Stimulated activated CD8-positive, alpha-beta memory T cell treated with anti-CD3 and anti-CD28 coated beads, Interleukin-7, amount 100 ng/mL, for 24 hours (primary cell): ENCODE data around the gene PCBP1.
"Not testable (repeated sequence)": the region's sequence is repeated elsewhere in the genome, so short reads cannot be mapped to it uniquely, and the experiment has no call there.

Experiments used
- DNase-seq: peaks from one replicate; pipeline ENCODE4 v3.0.0-alpha.2; 2020; ENCODE audit warnings: low read depth

The PCBP1 gene

DNA sequence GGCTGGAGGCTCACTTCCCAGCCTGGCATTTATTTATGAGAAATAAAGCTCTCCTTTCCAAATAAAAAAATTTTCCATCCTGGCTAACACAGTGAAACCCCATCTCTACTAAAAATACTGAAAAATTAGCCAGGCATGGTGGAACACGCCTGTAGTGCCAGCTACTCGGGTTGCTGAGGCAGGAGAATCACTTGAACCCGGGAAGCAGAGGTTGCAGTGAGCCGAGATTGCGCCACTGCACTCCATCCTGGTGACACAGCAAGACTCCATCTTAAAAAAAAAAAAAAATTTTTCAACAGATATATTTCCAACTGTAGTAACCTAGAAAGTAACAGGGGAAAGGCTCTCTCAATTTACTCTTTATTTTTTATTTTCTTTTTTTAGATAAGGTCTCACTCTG is 6.1 kb upstream of the PCBP1 start:
- DNase-seq, result no peak

DNA sequence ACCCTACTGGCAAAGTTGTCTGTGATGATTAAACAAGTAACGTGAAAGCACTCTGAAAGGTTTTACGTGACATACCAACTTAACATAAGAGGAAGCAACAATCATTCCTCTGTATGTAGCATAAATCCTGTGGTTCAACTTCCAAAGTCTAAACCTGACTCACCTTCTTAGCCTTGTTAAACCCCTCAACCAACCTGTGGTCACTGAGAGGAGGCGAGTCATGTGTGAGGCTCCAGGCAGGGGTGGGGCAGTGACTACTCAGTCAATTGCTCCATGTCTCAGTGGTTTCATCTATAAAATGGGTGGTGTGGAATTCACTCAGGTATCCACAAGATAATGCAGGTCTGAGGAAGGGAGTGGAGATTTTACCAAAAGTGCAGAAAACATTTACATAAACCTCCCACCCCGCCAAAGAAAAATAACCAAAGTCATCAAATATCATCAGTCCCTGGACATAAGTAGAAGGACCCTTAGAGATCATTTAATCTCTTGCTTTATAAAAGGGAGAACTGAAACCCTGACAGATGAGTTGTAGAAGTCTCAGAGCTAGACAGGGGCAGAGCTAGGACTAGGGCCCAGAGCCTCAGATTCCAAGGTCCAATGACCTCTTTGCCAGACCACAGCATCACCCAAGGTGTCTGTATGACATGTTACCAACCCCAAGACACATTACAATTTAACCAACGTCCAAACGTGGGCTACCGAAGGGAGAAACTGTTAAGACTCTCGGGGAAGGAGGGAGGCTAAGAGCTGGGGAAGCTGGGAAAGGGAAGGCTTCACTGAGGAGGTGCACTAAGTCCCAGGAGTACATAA is 3.7 kb upstream of the PCBP1 start:
- DNase-seq, result no peak

DNA sequence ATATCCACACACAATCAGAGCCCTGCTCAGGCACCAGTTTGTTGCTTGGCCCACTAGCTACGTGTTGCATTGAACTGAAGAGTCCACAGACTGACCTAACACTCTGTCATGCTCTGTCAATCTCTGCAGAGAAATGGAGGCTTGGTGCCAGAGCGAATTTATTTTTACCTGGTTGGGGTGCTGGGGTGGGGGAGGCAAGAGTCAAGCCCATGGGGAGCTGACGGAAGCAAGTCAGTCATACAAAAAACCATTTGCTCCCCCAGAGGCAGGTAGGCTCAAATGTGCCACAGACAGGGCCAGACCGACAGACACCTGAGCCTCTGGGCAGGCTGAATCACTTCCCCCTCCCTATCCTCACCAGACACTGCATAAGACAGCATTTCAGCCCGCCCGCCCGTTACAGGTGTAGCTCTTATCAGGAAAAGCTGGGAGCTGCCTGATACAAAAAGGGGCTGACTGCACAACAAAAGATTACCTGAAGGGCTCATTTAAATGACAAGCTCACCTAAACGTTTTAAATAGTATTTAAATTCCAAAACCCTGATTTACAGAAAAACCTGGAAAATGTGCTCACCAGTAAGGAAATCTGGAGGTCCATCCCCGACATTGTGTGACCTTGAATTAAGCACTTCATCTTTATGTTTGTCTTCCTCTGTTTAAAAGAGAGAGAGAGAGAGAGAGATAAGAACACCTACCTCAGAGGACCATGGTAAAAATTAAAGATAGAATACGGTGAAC is 2.1 kb upstream of the PCBP1 start:
- no peak for DNase-seq

DNA sequence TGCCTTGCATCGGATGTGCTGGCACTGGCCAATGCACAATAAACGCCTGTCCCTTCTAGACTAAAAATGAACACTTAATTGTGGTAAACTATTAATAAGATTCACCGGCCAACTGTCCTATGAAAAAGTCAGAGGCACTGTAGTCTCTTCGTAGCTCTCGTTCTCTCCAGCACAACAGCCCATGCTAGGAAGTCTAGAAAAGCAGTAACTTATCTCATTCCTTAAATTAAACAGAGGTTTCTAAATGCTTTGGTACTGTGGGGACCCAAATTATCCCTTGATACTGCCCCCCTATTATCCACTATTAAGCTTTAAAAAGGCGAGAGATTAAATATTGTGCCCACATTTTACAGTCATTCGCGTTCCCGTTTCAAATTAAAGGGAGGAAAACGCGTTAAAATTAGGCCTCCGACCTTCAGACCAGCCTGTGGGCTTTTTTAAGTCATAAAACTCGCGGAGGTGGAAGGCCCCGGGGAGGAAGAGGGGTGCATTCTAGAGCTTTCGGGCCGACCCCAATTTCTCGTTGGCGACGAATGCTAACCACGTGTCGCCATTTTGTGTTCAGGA is 1.5 kb upstream of the PCBP1 start:
- DNase-seq, result no peak

DNA sequence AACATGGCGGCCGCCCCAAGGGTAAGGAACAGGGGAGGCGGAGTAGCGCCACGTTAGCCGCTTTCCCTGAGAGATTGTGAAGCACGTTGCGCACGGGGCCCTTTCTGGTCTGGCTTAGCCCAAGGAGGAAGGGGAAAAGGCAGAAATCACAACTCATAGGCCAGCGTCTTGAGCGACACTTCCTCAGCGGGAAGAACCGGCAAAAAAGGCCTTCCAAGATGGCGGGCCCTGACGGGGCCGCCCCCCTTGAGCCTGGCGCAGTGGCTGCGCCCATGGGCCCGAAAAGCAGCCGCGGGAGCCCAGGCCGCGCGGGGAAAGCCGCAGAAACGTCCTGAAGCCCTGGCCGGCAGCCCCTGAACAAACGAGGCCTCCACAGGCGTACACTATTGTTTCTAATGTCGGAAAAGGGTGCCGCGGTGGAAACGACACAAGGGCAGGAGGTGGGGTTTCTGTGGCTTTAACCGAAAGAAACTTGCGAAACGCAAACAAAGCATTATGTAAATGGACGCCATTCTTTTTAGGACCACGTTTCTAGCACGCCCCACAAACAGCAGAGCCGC is 919 bp upstream of the PCBP1 start:
- peak; percentile 47 for DNase-seq

DNA sequence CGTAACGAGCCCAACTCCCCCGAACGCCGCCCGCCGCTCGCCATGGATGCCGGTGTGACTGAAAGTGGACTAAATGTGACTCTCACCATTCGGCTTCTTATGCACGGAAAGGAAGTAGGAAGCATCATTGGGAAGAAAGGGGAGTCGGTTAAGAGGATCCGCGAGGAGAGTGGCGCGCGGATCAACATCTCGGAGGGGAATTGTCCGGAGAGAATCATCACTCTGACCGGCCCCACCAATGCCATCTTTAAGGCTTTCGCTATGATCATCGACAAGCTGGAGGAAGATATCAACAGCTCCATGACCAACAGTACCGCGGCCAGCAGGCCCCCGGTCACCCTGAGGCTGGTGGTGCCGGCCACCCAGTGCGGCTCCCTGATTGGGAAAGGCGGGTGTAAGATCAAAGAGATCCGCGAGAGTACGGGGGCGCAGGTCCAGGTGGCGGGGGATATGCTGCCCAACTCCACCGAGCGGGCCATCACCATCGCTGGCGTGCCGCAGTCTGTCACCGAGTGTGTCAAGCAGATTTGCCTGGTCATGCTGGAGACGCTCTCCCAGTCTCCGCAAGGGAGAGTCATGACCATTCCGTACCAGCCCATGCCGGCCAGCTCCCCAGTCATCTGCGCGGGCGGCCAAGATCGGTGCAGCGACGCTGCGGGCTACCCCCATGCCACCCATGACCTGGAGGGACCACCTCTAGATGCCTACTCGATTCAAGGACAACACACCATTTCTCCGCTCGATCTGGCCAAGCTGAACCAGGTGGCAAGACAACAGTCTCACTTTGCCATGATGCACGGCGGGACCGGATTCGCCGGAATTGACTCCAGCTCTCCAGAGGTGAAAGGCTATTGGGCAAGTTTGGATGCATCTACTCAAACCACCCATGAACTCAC is 673 bp downstream of the PCBP1 start:
- no peak for DNase-seq

DNA sequence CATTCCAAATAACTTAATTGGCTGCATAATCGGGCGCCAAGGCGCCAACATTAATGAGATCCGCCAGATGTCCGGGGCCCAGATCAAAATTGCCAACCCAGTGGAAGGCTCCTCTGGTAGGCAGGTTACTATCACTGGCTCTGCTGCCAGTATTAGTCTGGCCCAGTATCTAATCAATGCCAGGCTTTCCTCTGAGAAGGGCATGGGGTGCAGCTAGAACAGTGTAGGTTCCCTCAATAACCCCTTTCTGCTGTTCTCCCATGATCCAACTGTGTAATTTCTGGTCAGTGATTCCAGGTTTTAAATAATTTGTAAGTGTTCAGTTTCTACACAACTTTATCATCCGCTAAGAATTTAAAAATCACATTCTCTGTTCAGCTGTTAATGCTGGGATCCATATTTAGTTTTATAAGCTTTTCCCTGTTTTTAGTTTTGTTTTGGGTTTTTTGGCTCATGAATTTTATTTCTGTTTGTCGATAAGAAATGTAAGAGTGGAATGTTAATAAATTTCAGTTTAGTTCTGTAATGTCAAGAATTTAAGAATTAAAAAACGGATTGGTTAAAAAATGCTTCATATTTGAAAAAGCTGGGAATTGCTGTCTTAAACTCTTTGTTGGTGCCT is 1.4 kb downstream of the PCBP1 start:
- no peak for DNase-seq

DNA sequence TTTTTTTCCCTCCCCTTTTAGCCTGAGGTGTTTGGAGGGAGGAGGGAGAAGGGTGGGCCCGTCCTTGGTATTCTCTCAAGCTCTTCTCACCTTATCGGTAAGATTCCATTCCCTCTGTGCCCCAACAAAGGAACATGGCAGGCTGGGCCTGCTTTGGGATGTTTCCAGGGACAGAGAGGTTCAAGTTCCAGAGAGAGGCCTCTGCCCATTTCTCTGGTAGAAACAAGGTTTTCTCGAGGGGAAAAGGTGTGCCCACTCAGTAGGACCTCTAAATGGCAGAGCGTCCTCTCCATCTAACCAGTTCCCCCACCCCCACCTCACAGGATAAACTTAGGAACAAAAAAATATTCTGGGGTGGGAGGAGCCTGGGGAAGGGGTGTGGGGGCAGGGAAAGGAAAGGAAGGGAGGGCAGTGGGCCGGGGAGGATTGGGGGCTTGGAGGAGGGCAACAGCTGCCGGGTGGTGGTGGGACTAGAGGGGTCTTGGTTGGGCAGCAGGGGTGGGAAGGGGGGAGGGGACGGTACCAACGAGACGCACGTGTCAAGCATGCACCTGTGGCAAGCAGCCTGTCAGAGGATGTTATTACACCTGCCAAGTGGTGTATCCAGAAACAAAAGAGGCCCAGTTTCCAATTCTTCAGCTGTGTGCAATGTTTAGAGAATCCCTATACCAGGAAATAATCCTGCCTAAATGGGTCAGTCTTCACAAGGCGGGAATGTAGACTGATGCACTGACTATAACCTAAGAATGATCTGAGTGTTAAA is 2.1 kb downstream of the PCBP1 start:
- DNase-seq, result no peak

DNA sequence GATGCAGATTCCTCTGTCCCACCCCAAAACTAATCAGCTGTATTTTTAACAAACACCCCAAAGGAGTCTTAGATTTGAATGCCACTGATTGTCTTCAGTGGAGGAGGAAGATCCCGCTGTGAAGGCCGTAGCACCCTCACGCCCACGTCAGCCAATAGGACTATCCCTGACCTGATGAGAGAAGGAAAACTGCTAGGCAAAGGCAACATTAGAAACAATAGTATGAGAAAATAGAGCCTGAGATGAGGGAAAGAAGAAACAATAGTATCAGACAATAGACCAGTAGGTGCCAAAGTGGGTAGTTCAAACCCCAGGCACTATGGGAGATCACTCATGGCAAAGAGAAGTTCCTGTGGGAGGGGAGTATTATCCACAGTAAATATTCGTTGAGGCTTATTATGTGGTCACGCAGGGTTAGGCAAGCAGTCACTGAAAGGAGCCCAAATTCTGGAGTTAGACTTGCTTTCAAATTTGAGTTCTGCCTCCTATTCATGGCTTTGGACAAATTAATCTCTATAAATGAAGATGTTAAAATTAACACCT is 2.8 kb downstream of the PCBP1 start:
- no peak for DNase-seq

DNA sequence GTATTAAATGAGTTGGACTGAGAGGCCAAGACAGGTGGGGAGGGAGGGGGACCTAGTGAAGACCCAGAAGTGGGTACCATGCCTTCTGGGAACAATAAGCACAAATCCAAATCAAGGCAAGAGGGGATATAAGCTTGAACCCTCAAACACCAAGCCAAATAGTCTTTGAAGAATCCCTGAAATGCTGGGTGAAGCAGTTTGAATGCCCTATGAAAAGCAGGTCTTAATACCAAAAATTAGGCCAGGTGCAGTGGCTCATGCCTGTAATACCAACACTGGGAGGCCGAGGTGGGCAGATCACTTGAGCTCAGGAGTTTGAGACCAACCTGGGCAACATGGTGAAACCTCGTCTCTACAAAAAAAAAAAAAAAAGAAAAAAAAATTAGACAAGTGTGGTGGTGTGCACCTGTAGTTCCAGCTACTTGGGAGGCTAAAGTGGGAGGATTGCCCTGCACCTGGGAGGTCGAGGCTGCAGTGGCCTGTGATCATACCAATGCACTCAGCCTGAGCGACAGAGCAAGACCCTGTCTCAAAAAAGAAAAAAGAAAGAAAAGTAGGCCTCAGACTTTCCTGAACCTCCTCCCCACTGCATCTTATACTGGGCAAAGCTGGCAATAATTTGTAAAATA is 3.5 kb downstream of the PCBP1 start:
- no peak for DNase-seq

DNA sequence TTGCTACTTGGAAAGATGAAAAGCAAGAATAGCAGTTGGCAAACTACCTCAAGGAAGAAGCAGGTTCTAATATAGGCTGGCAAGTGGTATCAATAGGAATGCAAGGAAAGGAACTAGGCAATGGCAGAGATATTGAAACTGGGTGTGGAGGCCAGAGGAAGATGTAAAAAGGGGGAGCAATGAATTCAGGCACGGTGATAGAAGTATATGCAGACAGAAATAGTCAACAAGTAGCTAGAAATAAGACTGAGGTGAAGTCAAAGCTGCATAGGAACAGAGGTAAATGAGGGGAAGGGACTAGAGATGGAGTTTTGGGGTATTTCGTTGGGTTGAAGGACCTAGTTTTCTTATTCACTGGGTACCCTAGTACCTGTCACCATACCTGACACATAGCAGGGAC is 4.1 kb downstream of the PCBP1 start:
- no peak for DNase-seq

DNA sequence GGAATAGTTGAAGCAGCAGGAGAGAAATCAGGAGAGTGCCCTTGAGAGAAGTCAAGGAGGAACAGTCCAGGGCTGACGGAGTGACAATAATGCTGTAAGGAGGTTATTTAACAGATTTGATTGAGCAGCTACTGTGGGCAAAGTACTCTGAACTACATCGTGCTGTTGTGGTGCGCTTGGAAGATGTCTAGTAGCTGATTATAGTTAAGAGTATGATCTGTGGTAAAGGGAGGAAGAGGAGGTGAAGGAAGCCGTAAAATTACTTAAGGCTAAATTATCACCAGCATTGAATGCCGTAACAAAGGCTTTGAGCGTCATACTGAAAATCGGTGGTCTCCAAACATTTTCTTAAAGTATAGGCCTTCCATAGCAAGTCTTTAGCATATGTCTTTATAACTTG is 4.5 kb downstream of the PCBP1 start:
- DNase-seq, result no peak

DNA sequence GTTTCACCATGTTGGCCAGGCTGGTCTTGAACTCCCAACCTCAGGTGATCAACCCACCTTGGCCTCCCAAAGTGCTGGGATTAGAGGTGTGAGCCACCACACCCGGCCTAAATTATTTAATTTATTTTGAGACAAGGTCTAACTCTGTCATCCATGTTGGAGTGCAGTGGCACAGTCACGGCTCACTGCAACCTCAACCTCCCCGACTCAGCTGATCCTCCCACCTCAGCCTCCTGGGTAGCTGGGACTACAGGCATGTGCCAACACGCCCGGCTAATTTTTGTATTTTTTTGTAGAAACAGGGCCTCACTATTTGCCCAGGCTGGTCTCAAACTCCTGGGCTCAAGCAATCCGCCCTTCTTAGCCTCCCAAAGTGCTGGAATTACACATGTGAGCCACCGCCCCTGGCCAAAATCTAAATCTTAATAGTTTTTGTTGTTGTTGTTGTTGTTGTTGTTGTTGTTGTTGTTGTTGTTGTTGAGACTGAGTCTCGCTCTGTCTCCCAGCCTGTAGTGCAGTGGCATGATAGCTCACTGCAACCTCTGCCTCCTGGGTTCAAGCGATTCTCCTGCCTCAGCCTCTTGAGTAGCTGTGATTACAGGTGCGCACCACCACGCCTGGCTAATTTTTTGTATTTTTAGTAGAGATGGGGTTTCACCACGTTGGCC is 5.4 kb downstream of the PCBP1 start:
- DNase-seq, result not testable (repeated sequence)

DNA sequence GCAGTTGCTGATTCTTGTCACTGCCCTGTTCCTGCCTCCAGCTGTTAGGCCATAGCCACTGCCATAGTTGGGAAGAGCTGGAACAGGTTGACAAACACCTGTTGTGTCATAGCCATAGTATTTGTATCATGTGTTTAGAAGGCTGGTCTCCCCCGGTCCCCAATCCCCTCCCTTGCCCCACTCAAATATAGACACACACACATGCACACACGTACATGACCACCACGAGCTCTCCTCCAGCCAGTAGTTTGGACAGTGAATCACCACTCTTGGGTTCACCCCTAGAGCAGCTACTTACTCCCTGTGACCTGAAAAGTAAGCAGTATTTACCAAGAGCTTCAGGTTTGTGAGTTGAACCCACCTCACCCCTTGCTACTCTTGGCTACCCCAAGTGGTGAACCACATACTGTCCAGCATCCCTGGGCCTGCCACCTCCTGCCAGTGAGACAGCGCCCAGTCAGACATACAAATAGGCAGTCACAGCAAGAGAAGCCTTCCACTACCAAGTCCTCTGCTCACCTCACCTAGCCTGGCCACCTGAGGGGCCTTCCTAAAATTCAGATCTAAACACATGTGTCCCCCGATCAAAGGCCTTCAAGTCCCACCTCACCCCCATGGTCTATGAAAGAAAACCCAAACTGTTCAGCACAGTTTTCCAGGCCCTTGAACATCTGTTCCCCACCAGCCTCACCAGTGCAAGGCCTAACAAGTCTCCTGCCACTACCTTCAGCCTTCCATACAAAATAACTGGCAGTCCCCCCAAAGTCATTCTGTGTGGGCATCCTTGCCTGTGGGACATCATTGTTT is 7.1 kb downstream of the PCBP1 start:
- no peak for DNase-seq

DNA sequence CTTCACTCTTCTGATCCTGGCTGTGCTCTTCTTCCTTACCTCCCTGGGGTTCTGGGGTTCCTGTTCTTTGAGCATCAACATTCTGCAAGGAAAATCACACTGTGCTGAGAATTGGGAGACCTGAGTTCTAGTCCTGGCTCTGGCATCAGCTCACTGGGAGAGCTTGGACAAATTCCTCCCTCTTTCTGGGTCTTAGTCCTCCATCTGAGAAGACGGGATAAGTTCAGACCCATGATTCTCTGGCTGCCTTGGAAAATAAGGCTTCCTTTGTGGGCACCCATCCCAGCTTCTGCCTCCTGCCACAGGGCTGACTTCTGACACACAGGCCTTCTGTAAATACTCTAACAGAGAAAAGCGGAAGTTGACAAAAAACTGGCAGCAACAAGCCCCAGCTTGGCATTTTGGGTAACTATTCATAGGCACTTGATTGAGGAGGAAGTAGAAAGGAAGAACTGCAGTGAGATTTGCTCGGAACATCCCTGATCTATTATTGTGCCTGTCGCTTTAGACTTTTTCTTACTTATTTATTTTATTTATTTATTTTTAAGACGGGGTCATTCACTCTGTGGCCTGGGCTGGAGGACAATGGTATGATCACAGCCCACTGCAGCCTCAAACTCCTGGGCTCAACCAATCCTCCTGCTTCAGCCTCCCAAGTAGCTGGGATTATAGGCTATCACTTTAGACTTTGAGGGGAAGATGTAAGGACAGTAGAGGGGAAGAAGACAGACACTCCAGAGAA is 7.9 kb downstream of the PCBP1 start:
- DNase-seq, result no peak

DNA sequence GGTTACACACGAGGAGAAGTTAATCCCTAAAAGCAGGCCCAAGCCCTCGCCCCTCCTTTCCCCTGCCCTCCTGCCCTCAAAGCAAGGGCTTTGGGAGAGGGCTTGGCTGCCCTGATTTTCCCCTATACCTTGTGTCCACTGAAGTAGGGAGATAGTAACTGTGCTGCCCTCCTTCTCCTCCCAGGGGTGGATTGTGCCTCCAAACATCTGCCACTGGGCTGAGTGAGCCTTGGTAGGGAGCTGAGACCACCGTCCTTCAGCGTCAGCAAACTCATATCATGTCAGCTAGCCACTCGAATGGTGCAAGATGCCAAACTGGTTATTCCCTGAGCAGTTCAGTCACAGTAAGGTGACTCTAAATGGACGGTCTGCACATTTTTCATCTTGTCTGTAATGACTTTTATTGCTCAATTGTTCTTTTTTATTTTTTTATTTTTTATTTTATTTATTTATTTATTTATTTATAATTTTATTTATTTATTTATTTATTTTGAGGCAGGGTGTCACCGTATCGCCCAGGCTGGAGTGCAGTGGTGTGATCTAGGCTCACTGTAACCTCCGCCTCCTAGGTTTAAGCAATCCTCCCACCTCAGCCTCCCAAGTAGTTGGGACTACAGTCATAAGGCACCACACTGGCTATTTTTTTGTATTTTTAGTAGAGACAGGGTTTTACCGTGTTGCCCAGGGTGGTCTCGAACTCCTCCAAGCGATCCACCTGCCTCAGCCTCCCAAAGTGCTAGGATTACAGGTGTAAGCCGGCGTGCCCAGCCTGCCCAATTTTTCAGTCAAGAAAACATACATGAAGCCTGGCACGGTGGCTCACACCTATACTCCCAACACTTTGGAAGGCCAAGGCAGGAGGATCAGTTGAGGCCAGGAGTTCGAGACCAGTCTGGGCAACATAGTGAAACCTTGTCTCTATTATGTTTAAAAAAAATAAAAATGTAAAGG is 8.7 kb downstream of the PCBP1 start:
- no peak for DNase-seq

DNA sequence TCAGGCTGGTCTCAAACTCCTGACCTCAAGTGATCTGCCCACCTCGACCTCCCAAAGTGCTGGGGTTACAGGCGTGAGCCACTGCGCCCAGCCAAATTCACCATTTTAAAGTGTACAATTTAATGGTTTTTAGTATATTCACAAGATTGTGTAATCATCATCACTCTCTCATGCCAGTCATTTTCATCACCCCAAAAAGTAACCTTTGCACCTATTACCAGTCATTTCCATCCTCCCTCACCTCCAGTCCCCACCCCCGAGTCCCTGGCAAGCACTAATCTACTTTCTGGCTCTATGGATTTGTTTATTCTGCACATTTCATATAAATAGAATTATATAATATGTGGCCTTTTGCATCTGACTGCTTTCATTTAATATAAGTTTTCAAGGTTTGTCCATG is 10.8 kb downstream of the PCBP1 start:
- DNase-seq, result no peak
